HG02840 (cell line): Measurements from ENCODE around the gene TTC39B.

Experiments
- ATAC-seq: cut with Tn5 transposase; IDR thresholded peaks from one replicate; pipeline ENCODE4 v1.9.1; 2021; ENCODE audit warnings: mild to moderate bottlenecking, moderate library complexity, moderate number of reproducible peaks; ENCODE audit not compliant: unreplicated experiment, low FRiP score

Gene TTC39B

DNA sequence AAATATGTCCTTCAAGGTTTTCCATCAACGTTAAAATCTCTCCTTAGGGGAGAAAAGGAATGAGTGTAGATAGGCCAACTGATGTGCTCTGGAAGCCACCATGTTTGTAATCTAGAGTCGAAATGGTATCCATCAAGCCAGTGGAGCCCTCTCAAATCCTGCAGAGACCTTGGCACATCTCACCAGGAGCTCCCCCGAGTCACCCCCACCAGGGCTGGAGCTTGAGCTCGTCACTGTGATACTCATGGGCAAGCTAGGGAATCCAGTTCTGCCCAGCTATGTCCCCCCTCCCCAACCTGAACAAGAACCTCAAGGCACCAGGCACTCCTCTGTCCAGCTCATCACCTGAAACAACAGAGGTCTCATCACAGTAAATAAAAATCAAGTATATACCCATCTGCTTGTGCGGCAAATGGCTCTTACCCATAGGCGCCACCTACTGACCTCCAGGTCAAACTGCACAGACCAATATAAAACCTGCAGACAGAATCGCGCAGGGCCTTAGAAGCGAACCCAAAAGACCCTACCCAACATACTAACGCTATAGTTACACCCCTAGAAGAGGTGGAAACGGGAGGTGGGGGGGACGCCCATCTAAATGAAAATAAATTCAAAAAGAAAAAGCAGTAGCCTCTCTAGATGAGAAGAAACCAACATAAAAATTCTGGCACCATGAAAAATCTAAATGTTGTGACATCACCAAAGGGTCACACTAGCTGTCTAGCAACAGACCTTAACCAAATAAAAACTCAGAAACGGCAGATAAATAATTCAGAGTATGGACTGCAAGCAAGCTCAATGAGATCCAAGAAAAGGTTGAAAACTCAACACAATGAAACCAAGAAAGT lies 75.0 kb downstream of the TTC39B start:
- no peak for ATAC-seq

GRCh38 chr9:15229409-15229808 lies 77.6 kb downstream of the TTC39B start:
- ATAC-seq = no peak

- ATAC-seq = no peak
These were observed 79.5 kb downstream of the TTC39B start for GRCh38 chr9:15227491-15227890.

- no peak for ATAC-seq
These were observed 81.4 kb downstream of the TTC39B start for GRCh38 chr9:15225564-15226126.

DNA sequence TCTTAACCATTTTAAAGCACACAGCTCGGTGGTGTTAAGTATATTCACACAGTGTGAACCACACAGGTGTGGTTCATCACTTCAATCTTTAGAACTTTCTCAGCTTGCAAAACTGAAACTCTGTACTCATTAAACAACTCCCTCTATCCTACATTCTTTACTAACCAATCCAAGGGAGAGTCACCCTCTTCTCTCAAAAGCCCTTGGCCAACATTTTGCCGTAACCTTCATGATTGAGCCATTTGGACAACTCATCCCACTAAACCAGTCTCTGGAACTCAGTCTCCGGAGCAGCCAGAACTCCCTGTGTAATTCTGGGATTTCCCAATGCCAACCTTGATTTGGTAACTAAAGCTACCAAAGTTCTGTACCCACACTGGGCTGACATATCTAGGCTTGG lies 84.7 kb downstream of the TTC39B start:
- ATAC-seq = no peak

DNA sequence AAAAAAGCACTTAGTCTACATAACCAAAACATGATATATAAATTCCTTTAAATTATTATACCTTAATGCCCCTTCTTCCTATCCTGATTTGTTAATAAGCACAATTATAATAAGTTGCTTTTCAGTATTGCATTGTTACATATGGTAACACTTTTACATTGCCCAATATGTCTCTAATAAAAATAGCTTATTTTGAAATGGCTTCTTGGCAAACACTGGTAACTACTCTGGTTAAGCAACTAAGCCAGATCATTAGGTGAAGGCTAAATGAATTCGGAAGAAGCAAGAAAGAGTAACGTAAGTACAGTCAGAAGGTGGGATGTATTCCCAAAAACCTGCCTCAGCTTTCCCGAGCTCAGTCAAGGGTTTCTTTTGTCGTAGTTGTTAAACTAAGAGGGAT lies 85.3 kb downstream of the TTC39B start:
- no peak for ATAC-seq

DNA sequence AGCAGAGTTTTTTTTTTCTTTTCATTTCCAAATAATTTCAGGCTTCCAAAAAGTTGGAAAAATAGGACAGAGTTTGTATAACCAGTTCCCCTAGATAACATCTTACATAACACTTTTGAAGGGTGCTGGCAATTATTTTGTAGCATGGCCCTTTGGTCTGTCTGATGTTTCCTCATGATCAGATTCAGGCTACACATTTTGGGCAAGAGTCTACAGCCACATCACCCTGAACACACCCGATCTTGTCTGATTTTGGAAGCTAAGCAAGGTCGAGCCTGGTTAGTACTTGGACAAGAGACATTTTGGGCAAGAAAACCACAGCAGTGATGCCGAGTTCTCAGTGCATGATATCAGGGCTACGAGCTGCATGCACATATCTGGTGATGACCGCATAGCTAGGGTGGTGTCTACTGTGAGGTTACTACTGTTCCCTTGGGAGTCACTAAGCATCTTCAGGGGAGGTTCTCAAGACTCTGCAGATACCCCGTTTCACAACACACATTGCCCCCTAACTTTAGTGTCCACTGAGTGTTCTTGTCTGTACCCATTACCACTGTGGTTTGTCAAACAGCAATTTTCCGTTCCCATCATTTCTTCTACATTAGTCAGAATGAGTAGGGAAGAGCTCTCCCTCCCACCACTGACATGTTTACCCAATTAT lies 86.2 kb downstream of the TTC39B start:
- no peak for ATAC-seq

- no peak for ATAC-seq
These were observed 87.5 kb downstream of the TTC39B start for GRCh38 chr9:15219546-15219945.

- ATAC-seq = no peak
These were observed 88.0 kb downstream of the TTC39B start for GRCh38 chr9:15218994-15219393.

DNA sequence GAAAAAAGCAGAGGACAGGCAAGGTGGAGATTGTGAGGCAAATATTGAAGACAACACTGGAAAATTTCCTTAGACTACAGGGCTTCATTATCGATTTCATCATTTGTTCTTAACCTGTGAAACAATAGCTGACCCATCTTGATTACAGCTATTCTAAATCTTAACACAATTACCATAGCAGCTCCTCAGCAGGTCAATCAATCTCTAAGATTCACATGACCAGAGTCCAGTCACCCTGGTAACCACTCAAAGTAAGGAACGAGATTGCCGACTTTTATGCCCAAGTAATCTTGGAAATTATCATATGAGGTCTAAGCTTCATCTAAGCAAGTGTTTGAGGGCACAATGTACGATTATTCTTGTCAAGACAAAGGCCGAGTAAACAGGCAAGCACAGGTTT lies 93.8 kb downstream of the TTC39B start:
- ATAC-seq = no peak

- no peak for ATAC-seq
These were observed 95.1 kb downstream of the TTC39B start for GRCh38 chr9:15211815-15212495.

- ATAC-seq = no peak
These were observed 95.7 kb downstream of the TTC39B start for GRCh38 chr9:15211160-15211814.

DNA sequence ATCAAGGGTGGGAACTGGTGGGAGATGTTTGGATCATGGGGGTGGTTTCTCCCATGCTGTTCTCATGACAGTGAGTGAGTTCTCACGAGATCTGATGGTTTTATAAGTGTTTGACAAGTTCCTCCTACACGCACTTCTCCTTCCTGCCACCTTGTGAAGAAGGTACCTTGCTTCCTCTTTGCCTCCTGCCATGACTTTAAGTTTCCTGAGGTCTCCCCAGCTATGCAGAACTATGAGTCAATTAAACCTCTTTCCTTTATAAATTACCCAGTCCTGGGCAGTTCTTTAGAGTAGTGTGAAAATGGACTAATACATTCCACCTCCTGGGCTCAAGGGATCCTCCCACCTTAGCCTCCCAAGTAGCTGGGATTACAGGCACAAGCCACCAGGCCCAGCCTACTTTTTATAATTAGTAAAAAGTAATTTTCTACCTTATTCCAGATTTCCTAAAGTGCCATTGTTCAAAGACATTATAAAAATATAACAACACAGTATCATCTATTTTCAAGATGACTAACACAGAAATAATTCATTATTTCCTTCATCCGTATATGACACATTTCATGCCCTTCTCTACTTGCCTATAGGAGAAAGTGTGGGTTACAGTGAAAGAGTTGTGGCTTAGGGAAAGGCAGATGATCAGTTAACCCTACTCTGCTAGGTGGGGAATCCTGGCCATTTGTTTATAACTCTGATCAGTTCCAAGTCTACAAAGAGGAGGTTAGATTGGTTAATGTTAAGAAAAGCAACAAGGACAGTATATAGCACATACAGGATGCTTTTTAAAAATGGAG lies 99.9 kb downstream of the TTC39B start:
- ATAC-seq = no peak

DNA sequence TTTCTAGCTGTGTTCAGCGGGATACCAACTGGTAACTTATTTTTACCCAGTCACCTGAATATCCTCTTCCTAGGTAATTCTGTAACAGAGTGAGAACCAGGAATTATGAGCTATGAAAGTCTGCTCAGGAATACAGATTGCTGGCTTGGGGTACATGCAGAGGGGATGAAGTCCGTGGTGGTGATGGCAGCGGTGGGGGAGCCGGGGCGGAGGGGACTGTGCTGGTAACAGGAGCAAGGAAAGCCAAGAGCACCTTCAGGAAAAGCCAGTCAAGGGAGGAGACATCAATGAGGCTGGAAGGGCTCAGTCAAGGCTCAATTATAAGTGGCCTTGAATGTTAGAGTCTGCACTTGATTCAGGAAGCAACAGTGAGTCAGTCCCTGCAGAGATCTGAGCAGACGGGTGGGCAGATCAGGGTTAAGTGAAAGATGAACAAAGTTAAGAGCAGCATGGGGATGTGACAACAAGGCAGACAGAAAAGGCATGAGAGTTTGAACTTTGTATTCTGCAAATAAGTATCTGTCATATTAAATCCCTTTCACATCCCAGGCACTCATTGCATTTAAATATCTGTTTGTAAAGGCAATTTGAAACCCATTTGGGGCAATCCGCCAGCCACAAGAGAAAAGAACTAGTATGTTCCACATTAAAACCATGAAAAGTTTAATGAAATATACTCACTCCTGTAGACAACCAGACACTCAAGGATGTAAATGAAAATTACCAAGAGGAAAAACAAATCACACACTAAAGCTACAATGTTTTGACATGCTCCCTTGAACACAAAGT lies 101.2 kb downstream of the TTC39B start:
- ATAC-seq = no peak

DNA sequence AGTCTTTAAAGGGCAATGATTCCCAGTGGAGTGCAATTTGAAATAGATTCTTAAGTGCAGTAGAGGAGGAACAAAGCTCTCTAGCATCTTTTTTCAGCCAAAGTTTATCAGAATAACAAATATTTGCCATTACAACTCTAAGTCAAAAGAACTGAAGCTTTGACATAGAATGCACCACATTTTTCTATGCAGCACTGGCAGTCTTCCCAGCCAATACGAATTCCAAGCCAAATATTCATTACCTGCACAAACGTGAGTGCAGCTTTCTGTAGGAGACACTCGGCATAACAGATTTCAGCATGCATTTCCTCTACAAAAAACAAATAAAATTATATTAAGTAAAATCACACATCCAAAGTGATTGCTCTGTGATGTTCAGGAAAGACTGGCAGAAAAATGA lies 103.4 kb downstream of the TTC39B start:
- ATAC-seq = no peak

DNA sequence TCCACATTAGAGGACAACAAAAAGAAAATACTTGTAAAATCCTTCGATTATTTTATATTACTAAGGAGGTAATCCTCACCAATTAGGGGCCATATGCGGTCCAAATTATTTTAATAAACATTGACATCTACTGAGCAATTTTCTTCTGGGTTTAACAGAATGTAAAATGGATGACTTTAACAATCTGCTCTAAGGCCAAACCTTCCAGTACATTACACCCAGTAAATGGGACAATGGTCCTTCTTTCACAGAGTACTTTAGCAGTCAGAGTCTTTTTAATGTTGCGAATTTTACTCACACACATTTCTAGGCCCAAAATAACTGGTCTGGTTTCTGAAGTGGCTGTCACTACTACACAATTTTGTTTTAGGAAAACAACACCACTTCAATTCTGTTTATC lies 106.9 kb downstream of the TTC39B start:
- no peak for ATAC-seq

GRCh38 chr9:15192856-15193255 lies 114.2 kb downstream of the TTC39B start:
- ATAC-seq = no peak

DNA sequence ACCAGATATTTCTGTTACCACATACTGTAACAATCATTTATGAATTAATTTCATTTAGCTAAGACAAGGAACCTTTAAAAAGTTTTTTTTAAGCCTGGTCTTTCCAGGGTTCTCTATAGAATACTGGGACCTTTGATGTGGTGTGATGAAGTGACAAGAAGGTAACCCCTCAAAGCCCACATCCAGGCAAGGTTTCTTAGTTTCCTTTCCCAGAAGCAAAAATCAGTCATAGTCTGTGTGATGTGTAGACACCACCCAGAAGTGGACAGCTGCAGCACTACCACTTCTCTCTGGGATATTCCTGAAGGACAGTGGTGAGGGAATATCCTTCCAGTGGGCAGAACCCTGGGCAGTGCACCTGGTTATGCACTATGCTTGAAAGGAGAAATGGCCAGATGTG lies 115.6 kb downstream of the TTC39B start:
- no peak for ATAC-seq

DNA sequence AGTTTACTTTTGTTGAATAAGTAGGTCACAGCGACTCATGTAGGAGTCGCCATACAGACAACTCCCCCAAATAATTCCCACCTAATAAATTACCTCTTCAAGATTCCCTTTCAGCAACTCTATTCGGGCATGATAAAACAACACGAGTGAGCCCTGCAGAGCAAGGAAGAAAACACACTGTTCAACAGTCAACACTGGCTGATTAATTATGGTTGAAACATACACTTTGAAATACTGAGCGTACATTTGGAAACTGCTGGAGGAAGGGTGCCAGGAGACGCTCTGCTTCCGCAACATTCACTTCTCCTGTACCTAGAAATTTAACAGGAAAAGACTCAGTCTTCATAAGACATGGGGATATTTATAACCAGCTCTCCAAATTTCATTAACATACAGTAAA lies 117.5 kb downstream of the TTC39B start:
- ATAC-seq = no peak
